PC-3 (cell line): Measurements from ENCODE around the gene ATP6V1G1.

ENCODE experiments used
- CTCF ChIP-seq: fragments of 300-600 bp; sonication (generic); conservative IDR thresholded peaks from 2 replicates; pipeline ENCODE4 v1.5.1; 2017; ENCODE audit warnings: antibody characterized with exemption, low read depth, mild to moderate bottlenecking, low read length
- EZH2phosphoT487 ChIP-seq: fragments of 300-600 bp; sonication (generic); IDR thresholded peaks from 2 replicates; pipeline ENCODE4 v1.6.1; 2018; ENCODE audit warnings: mild to moderate bottlenecking, antibody characterized with exemption, low read length, borderline replicate concordance

- TF ChIP-seq EZH2phosphoT487 (no peak), CTCF (no peak)
Observed at GRCh38 chr9:114587345-114588202, at the start of gene ATP6V1G1.
